Activated CD8-positive, alpha-beta memory T cell treated with anti-CD3 and anti-CD28 coated beads for 36 hours (primary cell): ENCODE results near the gene CHRFAM7A. TPM values are rescaled to one million over a fixed set of nuclear protein-coding genes. Genes with fewer than 3 reads are reported as not detected.
"Not testable (repeated sequence)": the region's sequence is repeated elsewhere in the genome, so short reads cannot be mapped to it uniquely, and the experiment has no call there.

ENCODE experiments used
- CTCF ChIA-PET: fragments of 350-600 bp; sonication (Branson Sonifier 250); formaldehyde crosslinking; loops from one replicate; lab custom pipeline; 2021; ENCODE audit warnings: antibody characterized with exemption; lab: Charles Lee
- POLR2A ChIA-PET: fragments of 350-600 bp; sonication (Branson Sonifier 250); formaldehyde crosslinking; loops from one replicate; lab custom pipeline; 2021; ENCODE audit warnings: antibody characterized with exemption; lab: Charles Lee
- total RNA-seq, 2 experiments: library from RNA; stranded (reverse); gene quantifications; one replicate each; pipeline ENCODE4 v1.2.3, GENCODE V29; 2021

CHRFAM7A gene
- total RNA-seq: under 1 TPM in 1 of 2 experiments, not detected in 1; 0.74 TPM

GRCh38 chr15:30392766-30393663, at the start of gene CHRFAM7A:
Gene CHRFAM7A, minus strand, starts transcription at chr15:30393540. Its CDS starts 10,189 bp downstream, at chr15:30383351.
- POLR2A ChIA-PET, CTCF ChIA-PET: not testable (repeated sequence)

- POLR2A ChIA-PET, CTCF ChIA-PET: not testable (repeated sequence)
Measured at GRCh38 chr15:30438348-30438747, 45.0 kb upstream of the CHRFAM7A start.

- CTCF ChIA-PET, POLR2A ChIA-PET: not testable (repeated sequence)
Measured at GRCh38 chr15:30435878-30436277, 42.5 kb upstream of the CHRFAM7A start.

- POLR2A ChIA-PET, CTCF ChIA-PET: not testable (repeated sequence)
Measured at GRCh38 chr15:30420723-30421122, 27.4 kb upstream of the CHRFAM7A start.

GRCh38 chr15:30414160-30414559, 20.8 kb upstream of the CHRFAM7A start, which contains the start of gene GOLGA8R:
Gene GOLGA8R, minus strand, starts transcription at chr15:30414260. Its CDS starts 98 bp downstream, at chr15:30414162.
- CTCF ChIA-PET: not testable (repeated sequence)

GRCh38 chr15:30407636-30408035, 14.3 kb upstream of the CHRFAM7A start:
- CTCF ChIA-PET, POLR2A ChIA-PET: not testable (repeated sequence)

More at GRCh38 chr15:30414160-30414559, 20.8 kb upstream of the CHRFAM7A start, which contains the start of gene GOLGA8R:
- POLR2A ChIA-PET: not testable (repeated sequence)

- CTCF ChIA-PET, POLR2A ChIA-PET: not testable (repeated sequence)
Measured at GRCh38 chr15:30398988-30399387, 5.6 kb upstream of the CHRFAM7A start.

GRCh38 chr15:30393664-30393991, 288 bp upstream of the CHRFAM7A start:
- CTCF ChIA-PET, POLR2A ChIA-PET: not testable (repeated sequence)

- POLR2A ChIA-PET, CTCF ChIA-PET: not testable (repeated sequence)
Measured at GRCh38 chr15:30386318-30386887, 6.9 kb downstream of the CHRFAM7A start.

- POLR2A ChIA-PET, CTCF ChIA-PET: not testable (repeated sequence)
Measured at GRCh38 chr15:30377082-30377413, 16.3 kb downstream of the CHRFAM7A start.

GRCh38 chr15:30376375-30377081, 16.8 kb downstream of the CHRFAM7A start:
- CTCF ChIA-PET, POLR2A ChIA-PET: not testable (repeated sequence)

- POLR2A ChIA-PET, CTCF ChIA-PET: not testable (repeated sequence)
Measured at GRCh38 chr15:30375872-30376271, 17.5 kb downstream of the CHRFAM7A start.

GRCh38 chr15:30374862-30375261, 18.5 kb downstream of the CHRFAM7A start:
- POLR2A ChIA-PET, CTCF ChIA-PET: not testable (repeated sequence)

GRCh38 chr15:30368271-30368670, 25.1 kb downstream of the CHRFAM7A start:
- CTCF ChIA-PET, POLR2A ChIA-PET: not testable (repeated sequence)

GRCh38 chr15:30367246-30367645, 26.1 kb downstream of the CHRFAM7A start:
- CTCF ChIA-PET, POLR2A ChIA-PET: not testable (repeated sequence)

- POLR2A ChIA-PET, CTCF ChIA-PET: not testable (repeated sequence)
Measured at GRCh38 chr15:30361404-30361803, 31.9 kb downstream of the CHRFAM7A start.

- POLR2A ChIA-PET, CTCF ChIA-PET: not testable (repeated sequence)
Measured at GRCh38 chr15:30360990-30361389, 32.4 kb downstream of the CHRFAM7A start.

- CTCF ChIA-PET, POLR2A ChIA-PET: not testable (repeated sequence)
Measured at GRCh38 chr15:30355043-30355442, 38.3 kb downstream of the CHRFAM7A start.

GRCh38 chr15:30349803-30350202, 43.5 kb downstream of the CHRFAM7A start:
- CTCF ChIA-PET, POLR2A ChIA-PET: not testable (repeated sequence)

GRCh38 chr15:30336584-30336983, 56.8 kb downstream of the CHRFAM7A start:
- CTCF ChIA-PET, POLR2A ChIA-PET: not testable (repeated sequence)
